GM21619 (cell line): ENCODE data around the gene RNF5.

Experiments
- ATAC-seq: cut with Tn5 transposase; IDR thresholded peaks from one replicate; pipeline ENCODE4 v1.9.1; 2021; ENCODE audit not compliant: unreplicated experiment

RNF5 gene

DNA sequence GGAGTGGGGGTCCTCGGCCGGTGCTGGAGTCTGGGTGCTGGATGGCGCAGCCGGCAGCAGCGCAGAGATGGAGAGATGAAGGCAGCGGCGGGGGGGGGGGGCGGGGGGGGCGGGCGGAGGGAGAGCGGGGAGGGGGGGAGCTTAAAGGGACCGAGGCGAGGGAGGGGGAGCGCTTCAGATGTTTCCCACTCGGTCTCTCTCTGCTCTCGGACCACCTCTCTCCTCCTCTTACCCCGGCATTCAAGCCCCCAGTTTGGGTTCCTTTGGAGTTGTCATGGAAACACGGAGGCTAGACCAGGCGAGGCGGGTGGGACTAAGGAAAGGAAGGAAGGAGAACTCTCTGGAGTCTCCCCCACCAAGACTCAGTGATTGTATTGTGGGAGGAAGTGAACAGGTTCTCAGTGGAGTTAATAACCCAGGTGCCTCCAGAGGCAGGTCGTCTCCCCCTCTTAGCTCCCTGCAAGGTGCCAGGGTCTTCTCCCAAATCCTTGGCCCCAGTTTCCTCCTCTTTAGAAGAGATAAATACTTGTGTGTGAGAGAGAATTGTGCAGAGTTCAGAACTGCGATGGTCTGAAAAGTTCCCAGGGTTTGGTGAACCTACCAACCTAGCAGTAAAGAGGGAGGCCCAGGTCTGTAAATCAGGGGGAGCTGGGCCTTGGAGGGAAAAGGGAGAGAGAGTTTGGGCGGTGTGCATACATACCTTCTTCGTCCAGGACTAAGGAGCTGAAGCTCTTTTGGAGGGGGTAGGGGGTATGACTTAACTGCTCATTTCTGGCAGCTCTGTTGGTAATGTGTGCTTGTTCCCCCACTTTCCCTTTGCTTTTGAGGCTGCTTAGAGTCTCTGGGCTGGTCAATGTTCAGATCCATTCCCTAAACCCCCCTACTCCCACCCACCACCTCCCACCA is 26.1 kb upstream of the RNF5 start, which contains the start of gene PRRT1:
Gene PRRT1 (minus strand): TSS at position 77 of the 906 bp plus-strand sequence. CDS start 112 bp downstream, outside the sequence.
- no peak for ATAC-seq

DNA sequence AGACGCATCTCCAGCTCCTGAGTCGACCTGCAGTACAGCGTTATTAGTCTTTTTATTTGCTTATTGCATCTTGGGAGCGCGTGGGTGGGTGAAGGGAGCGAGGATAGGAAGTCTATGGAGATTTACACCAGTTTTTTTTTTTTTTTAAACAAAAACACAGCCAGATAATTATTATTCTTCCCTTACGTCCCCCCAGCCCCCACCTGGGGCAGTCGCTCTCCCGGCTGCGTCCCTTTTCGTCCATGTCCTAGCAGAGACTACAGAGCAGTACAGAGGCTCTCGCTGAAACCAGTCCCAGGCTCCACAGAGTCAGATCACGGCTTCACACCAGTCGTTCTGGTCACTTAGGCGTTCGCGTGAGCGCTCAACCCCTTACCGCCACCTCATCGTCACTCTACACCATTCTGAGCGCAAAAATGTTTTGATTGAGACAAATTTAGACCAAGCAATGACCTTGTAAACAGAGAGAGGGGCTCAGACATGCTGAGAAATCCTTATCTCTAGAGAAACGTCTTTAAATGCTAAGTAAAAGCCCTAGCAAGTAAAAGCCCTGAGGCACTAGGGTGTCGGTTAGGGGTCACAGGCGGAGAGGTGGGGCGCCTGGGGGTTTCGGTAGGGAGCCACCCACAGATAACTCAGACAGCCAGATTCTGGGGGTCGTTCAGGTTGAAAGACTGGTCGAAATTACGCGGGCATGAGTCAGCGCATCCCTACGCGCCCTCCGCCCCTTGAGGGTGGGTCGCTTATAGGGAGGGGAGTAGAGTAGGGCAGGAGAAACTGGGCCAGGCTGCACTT is 25.2 kb upstream of the RNF5 start:
- ATAC-seq = no peak

DNA sequence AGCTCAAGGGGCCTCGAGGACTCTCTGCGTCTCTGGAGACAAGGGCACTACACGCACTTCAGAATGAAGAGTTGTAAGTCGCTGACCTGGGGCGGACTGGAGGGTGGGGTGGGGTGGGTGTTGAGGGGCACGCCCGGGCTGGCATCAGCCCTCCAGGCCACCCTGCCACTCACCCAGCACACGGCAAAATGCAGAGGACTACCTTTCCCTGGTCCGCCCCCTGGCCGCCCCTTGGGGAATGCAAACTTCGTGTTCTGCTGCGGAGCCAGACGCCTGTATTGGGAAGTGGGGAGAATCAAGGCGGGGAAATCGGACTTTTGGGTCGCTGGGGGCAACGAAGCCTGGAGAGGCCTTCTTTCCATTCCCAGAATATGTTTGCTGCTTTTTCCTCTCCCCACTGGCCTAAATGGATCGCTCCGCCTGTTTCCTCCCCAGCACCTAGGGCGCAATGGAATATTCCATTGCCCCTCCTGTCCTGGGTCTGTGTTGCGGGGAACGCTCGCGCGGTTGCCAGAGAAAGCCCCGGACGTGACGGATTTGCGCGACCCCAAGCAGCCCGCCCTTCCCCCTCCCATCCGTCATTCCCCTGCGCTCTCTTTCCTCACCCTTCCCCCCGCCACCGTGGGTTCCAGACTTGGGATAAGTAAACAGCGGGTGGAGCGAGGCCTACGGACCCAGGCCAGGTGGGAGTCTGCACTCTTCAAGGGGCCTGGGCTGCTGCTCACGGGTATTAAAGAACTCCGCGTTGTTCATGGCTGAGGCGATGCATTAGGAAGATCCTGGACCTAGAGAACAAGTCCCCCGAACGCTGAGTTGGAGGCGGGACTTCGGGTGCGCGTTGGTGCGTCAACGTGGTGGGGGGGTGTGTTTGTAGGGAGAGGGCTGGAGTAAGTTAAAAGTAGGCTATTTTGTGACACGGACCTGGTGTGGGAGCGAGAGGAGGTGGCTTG is 24.4 kb upstream of the RNF5 start, which contains the start of gene PPT2:
Gene PPT2 (plus strand): TSS at position 578 of the 950 bp plus-strand sequence. CDS start 454 bp downstream, outside the sequence.
- ATAC-seq = no peak

DNA sequence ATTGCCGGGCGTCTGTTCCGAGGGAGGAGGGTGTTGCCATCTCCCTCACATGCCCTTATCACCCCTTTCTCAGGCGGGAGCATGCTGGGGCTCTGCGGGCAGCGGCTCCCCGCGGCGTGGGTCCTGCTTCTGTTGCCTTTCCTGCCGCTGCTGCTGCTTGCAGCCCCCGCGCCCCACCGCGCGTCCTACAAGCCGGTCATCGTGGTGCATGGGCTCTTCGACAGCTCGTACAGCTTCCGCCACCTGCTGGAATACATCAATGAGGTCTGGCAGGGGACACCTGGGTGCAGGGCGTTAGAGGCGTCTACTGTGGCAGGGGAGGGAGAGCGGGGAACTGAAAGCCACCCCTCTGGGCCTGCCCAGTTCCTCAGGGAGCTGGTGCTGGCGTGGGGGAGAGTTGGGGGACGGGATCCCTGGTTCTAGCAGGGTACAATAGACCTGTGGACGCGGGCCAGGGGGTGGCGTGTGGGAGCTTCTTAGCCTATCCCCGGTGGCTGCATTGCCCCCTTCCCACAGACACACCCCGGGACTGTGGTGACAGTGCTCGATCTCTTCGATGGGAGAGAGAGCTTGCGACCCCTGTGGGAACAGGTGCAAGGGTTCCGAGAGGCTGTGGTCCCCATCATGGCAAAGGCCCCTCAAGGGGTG is 23.6 kb upstream of the RNF5 start:
- ATAC-seq = no peak

DNA sequence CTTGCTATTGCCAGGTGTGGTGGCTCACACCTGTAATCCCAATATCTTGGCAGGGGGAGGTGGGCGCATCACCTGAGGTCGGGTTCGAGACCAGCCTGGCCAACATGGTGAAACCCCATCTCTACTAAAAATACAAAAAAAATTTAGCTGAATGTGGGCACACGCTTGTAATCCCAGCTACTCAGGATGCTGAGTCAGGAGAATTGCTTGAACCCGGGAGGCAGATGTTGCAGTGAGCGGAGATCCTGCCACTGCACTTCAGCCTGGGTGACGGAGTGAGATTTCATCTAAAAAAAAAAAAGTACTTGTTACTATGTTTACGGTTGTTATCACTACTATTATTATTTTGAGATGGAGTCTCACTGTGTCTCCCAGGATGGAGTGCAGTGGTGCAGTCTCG is 21.3 kb upstream of the RNF5 start:
- ATAC-seq = no peak

DNA sequence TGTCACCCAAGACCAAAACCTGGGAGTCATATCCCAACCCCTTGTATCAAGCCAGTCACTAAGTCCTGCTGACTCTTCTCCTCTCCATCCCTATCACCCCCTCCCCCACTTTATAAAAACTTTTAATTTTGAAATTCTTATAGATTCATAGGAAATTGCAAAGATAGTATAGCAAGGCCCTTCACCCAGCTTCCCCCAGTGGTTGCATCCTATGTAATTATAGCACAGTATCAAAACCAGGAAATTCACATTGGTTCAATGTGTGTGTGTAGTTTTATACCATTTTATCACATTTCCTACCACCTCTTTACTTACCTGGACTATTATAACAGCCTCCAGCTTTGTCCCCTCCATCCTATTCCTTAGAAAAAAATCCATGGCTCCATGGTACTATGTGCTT is 20.2 kb upstream of the RNF5 start:
- ATAC-seq = no peak

DNA sequence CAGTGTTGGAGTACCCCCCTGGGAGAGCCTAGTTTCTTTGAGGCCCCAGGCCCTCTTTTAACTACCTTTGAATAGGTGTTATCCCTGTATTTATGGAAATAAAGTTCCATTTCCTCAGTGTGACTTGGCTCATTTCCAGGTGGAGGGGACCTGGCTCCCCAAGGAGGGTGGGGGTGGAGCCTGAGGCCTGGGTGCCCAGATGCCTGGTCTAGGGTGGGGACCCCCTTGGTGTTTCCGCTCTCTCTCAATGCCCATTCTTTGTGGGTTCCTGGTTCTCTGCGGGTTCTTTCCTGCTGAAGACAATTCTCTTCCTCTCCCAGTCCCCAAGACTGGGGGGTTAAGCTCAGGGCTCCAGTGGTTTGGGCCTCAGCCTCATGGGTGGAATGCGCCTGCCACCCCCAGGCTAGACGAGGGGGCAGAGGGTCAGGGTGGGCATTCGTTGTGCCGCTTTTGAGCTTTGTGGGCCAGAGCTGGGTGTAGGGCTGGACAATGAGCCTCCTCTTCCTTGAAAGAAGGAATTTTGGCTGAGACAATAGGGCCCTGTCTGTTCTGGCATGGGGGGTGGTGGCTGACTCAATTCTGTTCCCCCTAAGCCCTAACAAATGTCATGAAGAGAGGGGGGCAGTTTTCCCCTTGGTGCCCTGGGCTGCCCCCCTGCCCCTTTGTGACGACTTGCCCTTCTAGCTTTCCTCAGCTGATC is 14.5 kb upstream of the RNF5 start:
- ATAC-seq = no peak

DNA sequence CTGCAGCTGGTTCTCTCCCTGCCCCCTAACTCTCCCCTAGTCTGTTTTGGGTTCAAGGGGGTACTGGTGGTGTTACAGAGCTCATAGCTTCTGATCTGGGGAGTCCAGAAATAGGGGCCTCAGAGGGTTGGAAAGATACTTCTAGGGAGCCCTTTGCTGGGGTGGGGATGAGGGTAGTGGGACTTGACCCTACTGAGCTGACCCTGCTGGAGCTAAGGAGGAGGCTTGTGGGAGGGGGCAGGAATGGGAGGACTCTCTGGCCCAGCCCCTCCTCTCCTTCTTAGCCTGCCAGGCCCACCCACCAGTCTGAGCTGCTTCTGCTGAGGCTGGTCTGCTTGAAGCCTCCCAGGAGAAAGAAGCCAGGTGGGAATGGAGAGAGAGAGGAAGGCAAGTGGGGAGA is 13.9 kb upstream of the RNF5 start, which contains the start of gene EGFL8:
Gene EGFL8 (plus strand): TSS at position 301 of the 400 bp plus-strand sequence. CDS start 1,571 bp downstream, outside the sequence.
- no peak for ATAC-seq

DNA sequence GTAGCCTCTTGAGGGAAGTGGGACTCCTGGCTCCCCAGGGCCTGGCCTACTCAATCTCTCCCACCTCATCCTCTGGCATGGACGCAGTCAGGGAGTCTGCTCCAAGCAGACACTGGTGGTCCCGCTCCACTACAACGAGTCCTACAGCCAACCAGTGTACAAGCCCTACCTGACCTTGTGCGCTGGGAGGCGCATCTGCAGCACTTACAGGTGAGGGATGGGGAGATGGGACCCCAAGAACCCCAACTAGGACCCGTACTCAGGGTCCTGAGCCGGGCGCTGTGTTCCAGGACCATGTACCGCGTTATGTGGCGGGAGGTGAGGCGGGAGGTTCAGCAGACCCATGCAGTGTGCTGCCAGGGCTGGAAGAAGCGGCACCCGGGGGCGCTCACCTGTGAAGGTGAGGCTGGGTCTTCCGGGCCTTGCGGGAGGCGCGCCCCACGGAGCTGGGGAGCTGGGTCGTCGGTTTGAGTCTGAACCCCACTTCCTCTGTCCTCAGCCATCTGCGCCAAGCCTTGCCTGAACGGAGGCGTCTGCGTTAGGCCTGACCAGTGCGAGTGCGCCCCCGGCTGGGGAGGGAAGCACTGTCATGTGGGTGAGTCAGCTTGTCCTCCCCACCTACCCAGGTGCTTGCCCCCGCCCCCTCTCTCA is 11.7 kb upstream of the RNF5 start:
- ATAC-seq = no peak

DNA sequence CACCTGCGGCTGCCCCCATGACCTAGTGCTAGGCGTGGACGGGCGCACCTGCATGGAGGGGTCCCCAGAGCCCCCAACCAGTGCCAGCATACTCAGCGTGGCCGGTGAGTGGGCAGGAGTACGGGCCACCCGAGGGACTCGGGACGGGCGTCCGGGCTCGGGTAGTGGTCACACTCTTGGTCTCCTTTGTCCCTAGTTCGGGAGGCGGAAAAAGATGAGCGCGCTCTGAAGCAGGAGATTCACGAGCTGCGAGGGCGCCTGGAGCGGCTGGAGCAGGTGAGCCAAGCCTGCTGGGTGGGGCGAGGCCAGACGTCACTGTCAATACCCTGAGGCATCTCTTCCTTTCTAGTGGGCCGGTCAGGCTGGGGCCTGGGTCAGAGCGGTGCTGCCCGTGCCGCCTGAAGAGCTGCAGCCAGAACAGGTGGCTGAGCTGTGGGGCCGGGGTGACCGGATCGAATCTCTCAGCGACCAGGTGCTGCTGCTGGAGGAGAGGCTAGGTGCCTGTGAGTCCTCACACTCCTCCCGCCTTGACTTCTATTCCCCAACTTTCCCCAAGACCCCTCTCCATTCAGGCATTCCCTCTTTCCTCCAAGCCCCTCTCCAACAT is 10.9 kb upstream of the RNF5 start:
- ATAC-seq = no peak

DNA sequence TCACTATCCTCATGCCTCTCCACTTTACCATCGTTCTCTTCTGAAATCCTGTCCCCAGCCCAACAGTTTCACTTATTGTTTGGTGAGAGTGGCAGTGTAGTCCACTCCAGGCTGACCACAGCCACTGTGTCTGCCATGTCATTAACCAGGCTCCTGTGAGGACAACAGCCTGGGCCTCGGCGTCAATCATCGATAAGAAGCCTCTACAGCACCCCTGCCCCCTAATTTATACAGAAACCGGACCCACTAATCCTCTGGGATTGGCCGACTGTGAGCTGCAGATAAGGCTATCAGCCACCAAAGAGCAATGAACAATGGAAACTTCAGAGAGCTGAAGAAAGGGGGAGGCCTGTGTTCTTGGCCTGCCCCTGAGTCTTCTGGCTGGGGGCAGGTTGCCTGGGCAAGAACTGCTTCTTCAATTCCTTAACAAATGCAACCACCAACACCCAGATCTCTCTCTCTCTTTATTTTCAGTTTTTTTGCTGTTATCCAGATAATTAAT is 10.4 kb upstream of the RNF5 start:
- ATAC-seq = no peak

DNA sequence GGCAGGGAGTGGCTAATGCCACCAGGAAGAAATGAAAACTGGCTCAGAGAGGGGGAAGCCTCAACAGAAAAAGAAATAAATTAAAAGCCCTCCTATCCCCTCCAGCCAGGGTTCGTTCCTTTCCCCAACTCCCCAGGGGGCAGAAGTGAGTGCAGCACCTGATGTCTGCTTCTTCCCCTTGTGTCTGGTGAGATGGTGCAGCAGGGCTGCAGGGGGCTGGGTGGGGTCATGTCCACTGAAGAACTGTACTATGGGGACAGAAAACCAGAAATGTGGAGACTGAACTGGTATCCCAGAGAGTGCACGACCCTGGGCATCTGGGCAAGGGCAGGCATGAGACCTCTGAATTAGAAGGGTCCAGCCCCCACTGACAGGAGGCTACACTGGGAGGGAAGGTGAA is 9.9 kb upstream of the RNF5 start:
- ATAC-seq = no peak

DNA sequence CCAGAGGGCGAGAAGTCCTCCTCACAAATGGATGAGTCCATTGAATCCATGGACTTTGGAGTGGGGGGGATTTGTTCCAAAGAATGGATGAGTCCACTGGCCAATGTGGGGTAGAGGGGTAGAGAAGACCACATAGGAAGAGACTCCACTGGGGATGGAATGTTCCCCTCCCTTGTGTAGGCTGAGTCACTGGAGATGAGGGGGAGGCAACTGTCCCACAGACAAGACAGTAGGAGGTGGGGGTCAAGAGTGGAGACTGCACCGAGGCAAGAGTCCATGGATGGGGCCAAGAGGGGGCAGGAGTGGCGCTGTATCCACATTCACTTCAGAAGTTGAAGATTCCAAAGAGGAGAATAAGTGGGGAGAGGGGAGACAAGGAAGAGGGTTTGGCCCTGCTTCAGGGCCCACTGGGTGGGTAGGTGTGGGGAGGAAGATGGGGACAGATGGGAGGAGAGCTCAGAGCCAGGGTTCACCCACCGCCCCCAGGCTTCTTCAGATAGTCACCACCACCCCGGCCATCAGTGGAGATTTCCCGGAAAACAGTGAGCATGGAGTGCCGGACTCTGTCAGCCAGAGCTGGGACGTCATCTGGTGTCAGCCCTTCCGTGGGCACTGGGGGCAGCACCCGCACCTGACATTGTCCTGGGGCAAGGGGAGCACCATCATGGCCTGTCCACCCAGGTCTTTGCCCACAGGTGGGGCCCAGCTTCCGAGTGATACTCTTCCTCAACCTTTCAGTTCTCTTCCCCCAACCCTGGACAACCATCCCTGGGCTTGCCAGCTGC is 9.2 kb upstream of the RNF5 start:
- ATAC-seq = no peak

DNA sequence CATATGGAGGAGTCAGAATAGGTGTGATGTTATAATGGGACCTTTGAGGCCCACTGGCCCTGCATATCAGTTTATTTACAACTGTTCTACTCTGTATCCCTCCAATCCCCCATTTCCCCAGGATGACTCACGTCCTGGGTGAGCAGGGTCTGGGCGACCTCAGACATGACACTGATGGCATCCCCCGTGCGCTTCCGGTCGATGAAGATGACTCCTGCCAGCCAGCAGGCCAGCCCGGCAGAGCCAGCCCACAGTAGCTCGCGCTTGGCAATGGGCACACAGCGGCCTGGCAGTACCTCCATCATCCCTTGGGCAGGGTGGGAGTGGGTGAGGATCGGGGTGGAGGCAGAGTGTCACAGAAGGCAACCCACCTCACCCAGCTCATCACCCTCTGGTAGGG is 7.9 kb upstream of the RNF5 start:
- ATAC-seq = no peak

DNA sequence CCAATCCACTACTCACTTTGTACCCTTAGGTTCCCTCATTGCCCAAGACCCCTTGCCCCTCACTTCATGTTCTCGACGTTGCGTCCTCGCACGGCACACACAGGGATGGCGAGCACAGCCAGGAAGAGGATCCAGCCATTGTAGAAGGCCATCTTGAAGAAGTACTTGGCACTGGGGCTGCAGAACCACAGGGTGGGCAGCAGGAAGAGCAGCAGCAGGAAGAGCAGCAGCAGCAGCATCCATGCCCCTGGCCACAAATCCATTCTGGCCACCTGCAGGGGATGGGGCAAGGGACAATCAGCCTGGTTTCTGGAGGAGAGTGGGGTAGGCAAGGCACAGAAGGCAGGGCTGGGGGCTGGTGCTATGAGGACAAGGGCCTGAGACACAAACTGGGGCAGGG is 7.0 kb upstream of the RNF5 start:
- ATAC-seq = no peak

DNA sequence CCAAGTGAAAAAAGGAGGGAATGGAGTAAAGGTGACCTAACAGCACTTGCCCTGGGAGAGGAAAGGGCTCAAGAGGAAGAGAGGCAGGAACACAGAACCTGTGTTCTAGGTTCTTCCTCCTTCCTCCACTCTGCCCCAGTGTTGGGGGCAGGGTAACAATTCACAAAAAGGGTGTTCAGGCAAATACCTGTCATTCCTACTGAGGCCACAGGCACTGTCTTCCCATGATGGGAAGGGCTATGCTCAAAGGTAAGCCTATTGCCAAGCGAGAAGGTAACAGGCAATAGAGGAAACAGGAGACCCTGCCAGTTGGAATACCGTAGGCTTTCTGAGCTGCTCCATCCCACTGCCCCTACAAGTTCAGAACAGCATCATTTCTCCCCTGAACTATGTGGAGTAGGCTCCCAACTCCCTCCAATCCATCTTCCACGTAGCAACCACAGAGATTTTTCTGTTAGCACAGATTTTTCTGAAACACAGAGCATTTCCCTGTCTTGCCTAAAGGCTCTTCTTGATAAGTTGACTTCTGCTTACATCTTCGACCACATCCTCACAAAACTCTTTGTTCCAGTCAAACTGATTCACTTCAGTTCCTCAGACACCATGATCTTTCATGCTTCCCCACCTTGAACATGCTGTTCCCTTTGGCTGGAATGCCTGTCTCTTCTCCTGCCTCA is 5.0 kb upstream of the RNF5 start:
- ATAC-seq = no peak

DNA sequence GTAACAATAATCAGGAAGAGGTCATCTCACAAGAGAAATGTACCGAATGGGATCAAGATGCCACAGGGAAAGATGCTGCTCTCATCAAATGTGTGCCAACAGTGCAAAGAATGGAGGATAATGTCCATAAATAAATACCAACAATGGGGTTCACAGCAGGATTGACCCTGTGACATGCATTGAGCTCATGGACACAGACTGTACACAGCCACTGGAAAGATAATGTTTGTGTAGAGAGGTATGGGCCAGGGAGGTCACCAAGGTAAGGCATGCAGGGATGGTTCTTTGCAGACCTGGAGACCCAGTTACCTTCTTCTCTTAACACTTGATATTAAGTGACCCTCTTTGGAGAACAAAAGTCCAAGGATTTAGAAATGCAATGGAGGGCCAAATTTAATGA is 3.8 kb upstream of the RNF5 start:
- no peak for ATAC-seq
